Adrenal gland (tissue), 12 donors: ENCODE results near the gene TMEM221. TPM values are rescaled to one million over a fixed set of nuclear protein-coding genes. Genes with fewer than 3 reads are reported as not detected.

ENCODE experiments used
- DNase-seq, 7 donors: peaks; one replicate each; pipeline ENCODE4 v3.0.0-alpha.2; 2019 to 2020
- H3K27ac ChIP-seq, 5 donors: fragments of 200-600 bp; sonication (generic) in 4 of 5; 1 replicate in 3 of 5; 2 replicates in 2 of 5; pipeline versions ENCODE4 v1.5.1 to v1.8.0; 2016 to 2020; ENCODE audit warnings: mild to moderate bottlenecking in 1 of 5
- H3K27me3 ChIP-seq: fragments of 200-600 bp; 2 replicates; pipeline ENCODE4 v1.8.0; 2021
- H3K36me3 ChIP-seq, 2 donors: fragments of 200-600 bp; replicated peaks in 1 of 2; 1 replicate in 1 of 2; 2 replicates in 1 of 2; pipeline versions ENCODE4 v1.5.1 to v1.8.0; 2018 to 2022
- H3K4me1 ChIP-seq, 2 donors: fragments of 200-600 bp; replicated peaks in 1 of 2; 1 replicate in 1 of 2; 2 replicates in 1 of 2; pipeline versions ENCODE4 v1.5.1 to v1.8.0; 2018 to 2021
- H3K4me3 ChIP-seq, 4 donors: fragments of 200-600 bp; sonication (generic) in 3 of 4; one replicate each; pipeline ENCODE4 v1.5.1; 2016 to 2018
- H3K9me3 ChIP-seq, 3 donors: fragments of 200-600 bp; sonication (generic) in 1 of 3; replicated peaks in 1 of 3; 1 replicate in 2 of 3; 2 replicates in 1 of 3; pipeline versions ENCODE4 v1.5.1 to v1.8.0; 2016 to 2021
- POLR2A ChIP-seq, 2 donors: fragments of 450-650 bp; IDR thresholded peaks; one replicate each; pipeline ENCODE4 v1.6.1; 2017; ENCODE audit warnings: antibody characterized with exemption in 2 of 2, mild to moderate bottlenecking in 2 of 2, moderate library complexity in 1 of 2
- WGBS, 4 donors: extraction: QIAGEN DNeasy Blood & Tissue Kit in 2 of 4; methylation state at CpG; one replicate each; pipeline versions ENCODE4 v1.1.5 to v1.1.7; 2013 to 2017; 5-methylcytosine and 5-hydroxymethylcytosine counted together
- intact Hi-C, 2 donors: fragments of 100-400 bp; cut with DNase I; formaldehyde crosslinking; loops; one replicate each; pipeline versions ENCODE4 v1.14.1 to v1.15.0; 2022 to 2023
- polyA plus RNA-seq, 3 donors: library from polyadenylated mRNA; stranded (reverse); fragments of 200-250 nt in 2 of 3; fragments of 350-450 nt in 1 of 3; fragmentation: Illumina TruSeq in 1 of 3; extraction: RNeasy Lipid Tissue Mini Kit (QIAGEN cat#74804) in 1 of 3; gene quantifications; one replicate each; pipeline ENCODE4 v1.2.3, GENCODE V29; 2013 to 2014
- total RNA-seq, 9 donors: library from RNA; depleted of rRNA in 4 of 9; stranded (reverse); fragments of >200 nt in 4 of 9; fragments of 120-200 nt in 1 of 9; fragmentation: NEBNext Ultra II Directional in 1 of 9; extraction: Animal tissue kit (Norgen Biotek cat#: 25700) in 1 of 9; gene quantifications; one replicate each; pipeline versions ENCODE4 v1.1.0 to v1.2.4, GENCODE V29; 2013 to 2023
- TF ChIP-seq, protein P1 (sequence below), 6 experiments: fragments of 450-650 bp in 4 of 6; fragments of 200-600 bp in 2 of 6; sonication (generic) in 1 of 6; IDR thresholded peaks; 1 replicate in 5 of 6; 2 replicates in 1 of 6; pipeline versions ENCODE4 v1.5.1 to v1.8.0; 2016 to 2021; ENCODE audit warnings: antibody characterized with exemption in 6 of 6, mild to moderate bottlenecking in 2 of 6, moderate library complexity in 1 of 6
- donor health status: healthy with polysubstance abuse.
- donor health status: Bipolar disorder and iron deficiency.
- donor health status: DM: yes; HTN: yes; CAD: no.
- donor health status: DM: no; HTN: no; CAD: no.
- donor health status: DM: no; HTN: no; CAD: no.
- donor health status: DM: yes; HTN: yes; CAD: no.

The TMEM221 gene
- total and polyA plus RNA-seq, 12 donors = 0.22 to 8.7 (median 3.6) TPM

DNA sequence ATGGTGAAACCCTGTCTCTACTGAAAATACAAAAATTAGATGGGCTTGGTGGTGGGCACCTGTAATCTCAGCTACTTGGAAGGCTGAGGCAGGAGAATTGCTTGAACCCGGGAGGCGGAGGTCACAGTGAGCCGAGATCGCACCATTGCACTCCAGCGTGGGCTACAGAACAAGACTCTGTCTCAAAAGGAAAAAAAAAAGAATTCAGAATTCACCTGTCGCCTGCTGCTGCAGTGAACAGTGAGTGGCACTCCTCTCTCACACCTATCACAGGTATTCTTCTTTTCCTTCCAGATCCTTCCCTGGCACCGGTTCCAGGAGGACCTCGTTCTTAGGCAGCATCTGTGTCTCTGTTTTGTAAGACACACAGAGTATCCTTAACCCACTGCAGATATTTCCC, 34.4 kb downstream of the TMEM221 start:
- intact Hi-C loops = no loop called here
- H3K27me3 ChIP-seq = no peaks in the 10 kb centered on the region
- peak overlapping the region in 2 of 5 donors; percentile 57 to 78 for H3K27ac ChIP-seq
- no peak for DNase-seq
- peaks cover 10 to 18% of the 10 kb centered on the region in 2 donors for H3K4me1 ChIP-seq
- H3K36me3 ChIP-seq = peaks cover 0 to 5% of the 10 kb centered on the region in 2 donors
- H3K4me3 ChIP-seq = no peak overlapping the region
- H3K9me3 ChIP-seq = no peaks in the 10 kb centered on the region
- WGBS, 4 donors = 85 to 96% (median 94%) methylated on average over 4 to 8 of the region's 8 CpGs
- no peak for TF ChIP-seq POLR2A (IDR thresholded peaks at IDR 0.05)
- TF ChIP-seq, protein P1, sequence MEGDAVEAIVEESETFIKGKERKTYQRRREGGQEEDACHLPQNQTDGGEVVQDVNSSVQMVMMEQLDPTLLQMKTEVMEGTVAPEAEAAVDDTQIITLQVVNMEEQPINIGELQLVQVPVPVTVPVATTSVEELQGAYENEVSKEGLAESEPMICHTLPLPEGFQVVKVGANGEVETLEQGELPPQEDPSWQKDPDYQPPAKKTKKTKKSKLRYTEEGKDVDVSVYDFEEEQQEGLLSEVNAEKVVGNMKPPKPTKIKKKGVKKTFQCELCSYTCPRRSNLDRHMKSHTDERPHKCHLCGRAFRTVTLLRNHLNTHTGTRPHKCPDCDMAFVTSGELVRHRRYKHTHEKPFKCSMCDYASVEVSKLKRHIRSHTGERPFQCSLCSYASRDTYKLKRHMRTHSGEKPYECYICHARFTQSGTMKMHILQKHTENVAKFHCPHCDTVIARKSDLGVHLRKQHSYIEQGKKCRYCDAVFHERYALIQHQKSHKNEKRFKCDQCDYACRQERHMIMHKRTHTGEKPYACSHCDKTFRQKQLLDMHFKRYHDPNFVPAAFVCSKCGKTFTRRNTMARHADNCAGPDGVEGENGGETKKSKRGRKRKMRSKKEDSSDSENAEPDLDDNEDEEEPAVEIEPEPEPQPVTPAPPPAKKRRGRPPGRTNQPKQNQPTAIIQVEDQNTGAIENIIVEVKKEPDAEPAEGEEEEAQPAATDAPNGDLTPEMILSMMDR (IDR thresholded peaks at IDR 0.05) = no peak

DNA sequence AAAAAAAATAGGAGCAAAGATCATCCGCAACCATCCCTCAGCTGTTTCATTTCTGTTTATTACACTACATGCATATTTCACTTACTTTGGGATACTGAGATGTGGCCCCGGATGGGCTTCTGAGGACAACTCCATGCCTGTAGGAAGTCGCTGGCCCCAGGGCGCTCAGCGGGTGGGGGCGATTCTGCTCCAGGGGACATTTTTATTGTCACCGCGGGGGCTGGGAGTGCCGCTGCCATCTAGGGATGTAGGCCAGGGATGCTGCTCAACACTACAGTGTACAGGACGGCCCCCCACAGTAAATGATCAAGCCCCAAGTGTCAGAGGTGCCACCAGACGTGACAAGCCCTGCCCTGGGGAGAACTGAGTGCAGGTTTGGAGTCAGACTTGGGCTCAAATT, 36.7 kb downstream of the TMEM221 start:
- no peak for TF ChIP-seq POLR2A (IDR thresholded peaks at IDR 0.05)
- Histone ChIP-seq H3K27me3 (no peaks in the 10 kb centered on the region), H3K4me3 (no peak overlapping the region), H3K4me1 (peaks cover 11 to 30% of the 10 kb centered on the region in 2 donors), H3K36me3 (peaks cover 0 to 5% of the 10 kb centered on the region in 2 donors), H3K9me3 (no peaks in the 10 kb centered on the region), H3K27ac (peak overlapping the region in 2 of 5 donors; percentile 57 to 78)
- WGBS, 4 donors = 83 to 89% (median 86%) methylated on average over 10 to 11 of the region's 11 CpGs
- no peak for DNase-seq
- intact Hi-C loops = no loop called here

DNA sequence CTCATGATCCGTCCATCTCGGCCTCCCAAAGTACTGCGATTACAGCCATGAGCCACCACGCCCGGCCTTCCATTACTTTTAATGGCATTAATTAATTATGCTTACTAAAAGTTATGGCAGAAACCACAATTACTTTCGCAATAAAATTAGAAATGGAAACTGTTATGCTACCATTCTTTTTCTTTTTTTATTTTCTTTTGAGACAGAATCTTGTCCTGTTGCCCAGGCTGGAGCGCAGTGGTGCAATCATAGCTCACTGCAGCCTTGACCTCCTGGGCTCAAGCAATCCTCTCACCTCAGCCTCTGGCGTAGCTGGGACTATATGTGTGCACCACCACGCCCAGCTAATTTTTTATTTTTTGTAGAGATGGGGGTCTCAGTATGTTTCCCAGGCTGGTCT, 38.5 kb downstream of the TMEM221 start:
- no peaks in the 10 kb centered on the region for H3K27me3 ChIP-seq
- intact Hi-C loops = no loop called here
- no peak overlapping the region for H3K4me3 ChIP-seq
- no peaks in the 10 kb centered on the region for H3K9me3 ChIP-seq
- 25 to 42% (median 32%) methylated on average over 9 of the region's 9 CpGs for WGBS, 4 donors
- TF ChIP-seq, protein P1 (IDR thresholded peaks at IDR 0.05) = no peak
- H3K4me1 ChIP-seq = peaks cover 26 to 43% of the 10 kb centered on the region in 2 donors
- peak overlapping the region; percentile 14 to 83 (median 64) for H3K27ac ChIP-seq
- DNase-seq = peak; percentile 69 to 92 (median 88)
- peaks cover 0 to 5% of the 10 kb centered on the region in 2 donors for H3K36me3 ChIP-seq

DNA sequence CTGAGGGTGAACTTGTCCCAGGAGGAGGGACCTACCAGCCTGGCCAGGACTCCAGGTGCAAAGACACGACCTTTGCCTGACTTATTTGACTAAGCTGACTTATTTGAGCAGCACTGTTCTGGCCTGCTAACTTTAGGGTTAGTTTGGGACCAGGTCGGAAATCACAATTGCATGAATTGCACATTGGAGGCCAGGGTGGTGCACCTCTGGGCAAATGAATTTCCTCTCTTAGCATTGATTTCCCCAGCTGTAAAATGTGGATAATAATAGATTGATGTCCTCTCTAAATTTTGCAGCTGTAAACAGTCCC, 41.6 kb downstream of the TMEM221 start:
- Histone ChIP-seq H3K36me3 (peaks cover 0 to 9% of the 10 kb centered on the region in 2 donors), H3K4me1 (peaks cover 41 to 49% of the 10 kb centered on the region in 2 donors), H3K27me3 (no peaks in the 10 kb centered on the region), H3K4me3 (peak overlapping the region in 1 of 4 donors; percentile 72), H3K9me3 (no peaks in the 10 kb centered on the region), H3K27ac (peak overlapping the region; percentile 77 to 93 (median 86))
- TF ChIP-seq POLR2A (IDR thresholded peaks at IDR 0.05) = no peak
- TF ChIP-seq, protein P1 (IDR thresholded peaks at IDR 0.05) = no peak
- WGBS, 4 donors = 3 to 25% (median 15%) methylated on average over 2 of the region's 2 CpGs
- DNase-seq = no peak
- intact Hi-C loops = no loop called here
